ENCODE results near the gene ZNF236.

GRCh38 chr18:76908277-76908676 is 85.9 kb downstream of the ZNF236 start:
- TF ChIP-seq, protein P1, sequence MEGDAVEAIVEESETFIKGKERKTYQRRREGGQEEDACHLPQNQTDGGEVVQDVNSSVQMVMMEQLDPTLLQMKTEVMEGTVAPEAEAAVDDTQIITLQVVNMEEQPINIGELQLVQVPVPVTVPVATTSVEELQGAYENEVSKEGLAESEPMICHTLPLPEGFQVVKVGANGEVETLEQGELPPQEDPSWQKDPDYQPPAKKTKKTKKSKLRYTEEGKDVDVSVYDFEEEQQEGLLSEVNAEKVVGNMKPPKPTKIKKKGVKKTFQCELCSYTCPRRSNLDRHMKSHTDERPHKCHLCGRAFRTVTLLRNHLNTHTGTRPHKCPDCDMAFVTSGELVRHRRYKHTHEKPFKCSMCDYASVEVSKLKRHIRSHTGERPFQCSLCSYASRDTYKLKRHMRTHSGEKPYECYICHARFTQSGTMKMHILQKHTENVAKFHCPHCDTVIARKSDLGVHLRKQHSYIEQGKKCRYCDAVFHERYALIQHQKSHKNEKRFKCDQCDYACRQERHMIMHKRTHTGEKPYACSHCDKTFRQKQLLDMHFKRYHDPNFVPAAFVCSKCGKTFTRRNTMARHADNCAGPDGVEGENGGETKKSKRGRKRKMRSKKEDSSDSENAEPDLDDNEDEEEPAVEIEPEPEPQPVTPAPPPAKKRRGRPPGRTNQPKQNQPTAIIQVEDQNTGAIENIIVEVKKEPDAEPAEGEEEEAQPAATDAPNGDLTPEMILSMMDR (IDR thresholded peaks at IDR 0.05), result no peak
- TF ChIP-seq EZH2phosphoT487 (IDR thresholded peaks at IDR 0.05), result no peak

Measured in neural progenitor cell (in vitro differentiated cells).